Measurements from ENCODE around the gene UST.
A peak's percentile ranks its signal among the peaks of the same experiment; 100 is the strongest.

The UST gene

GRCh38 chr6:148803979-148804378, 57.1 kb downstream of the UST start:
- no peak for DNase-seq (ENCODE audit: low spot score)

GRCh38 chr6:148805777-148806176, 58.9 kb downstream of the UST start:
- no peak for DNase-seq (ENCODE audit: low spot score)

- DNase-seq (ENCODE audit: low spot score), result peak; percentile 20
Measured at GRCh38 chr6:148807784-148808183, 61.0 kb downstream of the UST start.

- DNase-seq (ENCODE audit: low spot score), result no peak
Measured at GRCh38 chr6:148808786-148809304, 62.0 kb downstream of the UST start.

- DNase-seq (ENCODE audit: low spot score), result no peak
Measured at GRCh38 chr6:148811459-148811858, 64.6 kb downstream of the UST start.

- DNase-seq (ENCODE audit: low spot score), result no peak
Measured at GRCh38 chr6:148814082-148814790, 67.4 kb downstream of the UST start.

GRCh38 chr6:148814869-148815268, 68.0 kb downstream of the UST start:
- DNase-seq (ENCODE audit: low spot score), result no peak

- no peak for DNase-seq (ENCODE audit: low spot score)
Measured at GRCh38 chr6:148816117-148816516, 69.3 kb downstream of the UST start.

- no peak for DNase-seq (ENCODE audit: low spot score)
Measured at GRCh38 chr6:148817689-148818088, 70.9 kb downstream of the UST start.

- DNase-seq (ENCODE audit: low spot score), result no peak
Measured at GRCh38 chr6:148818939-148819575, 72.2 kb downstream of the UST start.

GRCh38 chr6:148819852-148820251, 73.0 kb downstream of the UST start:
- DNase-seq (ENCODE audit: low spot score), result no peak

- no peak for DNase-seq (ENCODE audit: low spot score)
Measured at GRCh38 chr6:148822819-148823218, 76.0 kb downstream of the UST start.

GRCh38 chr6:148824291-148824690, 77.5 kb downstream of the UST start:
- DNase-seq (ENCODE audit: low spot score), result no peak

- no peak for DNase-seq (ENCODE audit: low spot score)
Measured at GRCh38 chr6:148824960-148825359, 78.1 kb downstream of the UST start.

GRCh38 chr6:148825492-148825891, 78.7 kb downstream of the UST start:
- DNase-seq (ENCODE audit: low spot score), result no peak

GRCh38 chr6:148827416-148828045, 80.7 kb downstream of the UST start:
- no peak for DNase-seq (ENCODE audit: low spot score)

GRCh38 chr6:148828047-148828446, 81.2 kb downstream of the UST start:
- no peak for DNase-seq (ENCODE audit: low spot score)

GRCh38 chr6:148829415-148830101, 82.7 kb downstream of the UST start:
- no peak for DNase-seq (ENCODE audit: low spot score)

GRCh38 chr6:148830614-148831013, 83.8 kb downstream of the UST start:
- DNase-seq (ENCODE audit: low spot score), result no peak

GRCh38 chr6:148831064-148831463, 84.2 kb downstream of the UST start:
- no peak for DNase-seq (ENCODE audit: low spot score)

- no peak for DNase-seq (ENCODE audit: low spot score)
Measured at GRCh38 chr6:148831531-148831930, 84.7 kb downstream of the UST start.

GRCh38 chr6:148835920-148836441, 89.2 kb downstream of the UST start:
- DNase-seq (ENCODE audit: low spot score), result no peak
